ENCODE results near the gene COL23A1. TPM values are rescaled to one million over a fixed set of nuclear protein-coding genes. Genes with fewer than 3 reads are reported as not detected.

Gene COL23A1
- total RNA-seq, 2 donors from 2014 or later: 1.5 to 2.5 TPM

DNA sequence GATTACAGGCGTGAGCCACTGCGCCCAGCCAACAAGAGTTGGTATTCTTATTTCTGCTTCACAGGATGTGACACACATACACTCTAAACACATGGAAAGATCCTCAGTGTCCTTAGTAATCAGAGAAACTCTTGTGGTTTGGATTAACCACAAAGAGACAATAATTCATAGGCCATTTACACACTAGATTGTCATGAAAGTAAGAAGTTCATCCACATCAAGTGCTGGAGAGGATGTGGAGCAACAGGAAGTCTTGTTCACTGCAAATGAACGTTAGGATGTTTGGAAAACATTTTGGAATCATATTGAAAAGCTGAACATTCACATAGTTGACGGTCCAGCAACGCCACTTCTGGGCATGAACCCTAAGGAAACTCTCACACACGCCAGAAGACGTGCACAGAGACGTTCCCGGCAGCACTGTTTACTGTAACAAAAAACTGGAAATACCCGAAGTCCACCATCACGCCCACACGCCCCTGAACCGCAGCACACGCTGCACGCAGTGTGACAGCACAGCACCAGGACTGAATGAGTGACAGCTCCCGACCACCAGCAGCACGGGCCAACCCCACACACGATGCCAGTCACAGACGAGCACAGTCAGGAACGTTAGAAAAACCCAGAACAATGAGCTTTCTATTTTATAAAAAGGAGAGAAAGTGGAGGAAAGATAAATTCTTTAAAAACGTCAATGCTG lies 87.6 kb downstream of the COL23A1 start:
- Histone ChIP-seq H3K9me3 (no peaks in the 10 kb centered on the region), H3K27ac (no peak overlapping the region), H3K36me3 (no peaks in the 10 kb centered on the region), H3K27me3 (replicated peaks; ENCODE audit: insufficient read depth) (no peaks in the 10 kb centered on the region), H3K4me1 (ENCODE audit: control insufficient read depth in 1 of 2, low read depth in 2 of 2) (no peaks in the 10 kb centered on the region), H3K4me3 (no peak overlapping the region)
- DNase-seq (ENCODE audit: low spot score) (no peak), ATAC-seq (ENCODE audit: insufficient number of reproducible peaks, low FRiP score, low read depth) (no peak)
- TF ChIP-seq, protein P1, sequence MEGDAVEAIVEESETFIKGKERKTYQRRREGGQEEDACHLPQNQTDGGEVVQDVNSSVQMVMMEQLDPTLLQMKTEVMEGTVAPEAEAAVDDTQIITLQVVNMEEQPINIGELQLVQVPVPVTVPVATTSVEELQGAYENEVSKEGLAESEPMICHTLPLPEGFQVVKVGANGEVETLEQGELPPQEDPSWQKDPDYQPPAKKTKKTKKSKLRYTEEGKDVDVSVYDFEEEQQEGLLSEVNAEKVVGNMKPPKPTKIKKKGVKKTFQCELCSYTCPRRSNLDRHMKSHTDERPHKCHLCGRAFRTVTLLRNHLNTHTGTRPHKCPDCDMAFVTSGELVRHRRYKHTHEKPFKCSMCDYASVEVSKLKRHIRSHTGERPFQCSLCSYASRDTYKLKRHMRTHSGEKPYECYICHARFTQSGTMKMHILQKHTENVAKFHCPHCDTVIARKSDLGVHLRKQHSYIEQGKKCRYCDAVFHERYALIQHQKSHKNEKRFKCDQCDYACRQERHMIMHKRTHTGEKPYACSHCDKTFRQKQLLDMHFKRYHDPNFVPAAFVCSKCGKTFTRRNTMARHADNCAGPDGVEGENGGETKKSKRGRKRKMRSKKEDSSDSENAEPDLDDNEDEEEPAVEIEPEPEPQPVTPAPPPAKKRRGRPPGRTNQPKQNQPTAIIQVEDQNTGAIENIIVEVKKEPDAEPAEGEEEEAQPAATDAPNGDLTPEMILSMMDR (IDR thresholded peaks at IDR 0.05): no peak

DNA sequence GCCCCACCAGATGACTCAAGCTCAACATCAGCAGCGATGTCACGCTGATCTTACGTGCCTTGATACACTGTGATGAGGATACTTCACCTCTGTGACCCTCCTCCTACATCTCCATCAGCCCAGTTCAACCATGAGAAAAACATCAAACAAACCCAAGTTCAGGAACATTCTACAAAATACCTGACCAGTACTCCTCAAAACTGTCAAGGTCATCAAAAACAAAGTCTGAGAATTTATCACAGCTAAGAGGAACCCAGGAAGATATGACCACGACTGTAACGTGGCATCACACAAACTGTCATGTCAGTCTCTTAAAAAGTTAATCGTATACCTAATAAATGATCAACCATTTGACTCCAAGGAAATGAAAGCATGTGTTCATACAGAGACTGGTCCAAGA lies 90.8 kb downstream of the COL23A1 start:
- Histone ChIP-seq H3K36me3 (no peaks in the 10 kb centered on the region), H3K9me3 (no peaks in the 10 kb centered on the region), H3K27me3 (replicated peaks; ENCODE audit: insufficient read depth) (no peaks in the 10 kb centered on the region), H3K4me3 (no peak overlapping the region), H3K4me1 (ENCODE audit: control insufficient read depth in 1 of 2, low read depth in 2 of 2) (no peaks in the 10 kb centered on the region), H3K27ac (no peak overlapping the region)
- TF ChIP-seq, protein P1 (IDR thresholded peaks at IDR 0.05): no peak
- DNase-seq (ENCODE audit: low spot score): no peak
- ATAC-seq (ENCODE audit: insufficient number of reproducible peaks, low FRiP score, low read depth): no peak

DNA sequence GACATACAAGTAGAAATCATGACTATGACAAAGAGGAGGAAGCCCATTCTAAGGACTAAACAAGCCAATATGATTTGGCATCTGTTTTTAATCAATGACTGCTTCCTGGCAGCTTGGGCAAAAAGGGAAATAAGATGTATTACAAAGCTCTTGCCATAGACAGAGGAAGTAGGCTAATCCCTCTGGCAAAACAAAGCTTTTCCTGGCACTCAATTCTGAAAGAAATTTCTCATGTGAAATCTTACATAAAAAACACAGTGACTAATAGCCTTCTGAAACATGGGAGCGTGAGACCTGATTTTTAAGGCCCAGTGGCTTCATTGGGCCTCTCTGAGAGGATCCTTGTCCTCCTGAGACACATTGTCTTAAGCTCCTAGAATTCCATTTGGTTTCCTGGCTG lies 93.6 kb downstream of the COL23A1 start:
- ATAC-seq (ENCODE audit: insufficient number of reproducible peaks, low FRiP score, low read depth) (no peak), DNase-seq (ENCODE audit: low spot score) (no peak)
- Histone ChIP-seq H3K4me1 (ENCODE audit: control insufficient read depth in 1 of 2, low read depth in 2 of 2) (no peaks in the 10 kb centered on the region), H3K9me3 (no peaks in the 10 kb centered on the region), H3K27me3 (replicated peaks; ENCODE audit: insufficient read depth) (no peaks in the 10 kb centered on the region), H3K4me3 (no peak overlapping the region), H3K27ac (peak overlapping the region in 1 of 2 donors; percentile 2), H3K36me3 (no peaks in the 10 kb centered on the region)
- TF ChIP-seq, protein P1 (IDR thresholded peaks at IDR 0.05): no peak

DNA sequence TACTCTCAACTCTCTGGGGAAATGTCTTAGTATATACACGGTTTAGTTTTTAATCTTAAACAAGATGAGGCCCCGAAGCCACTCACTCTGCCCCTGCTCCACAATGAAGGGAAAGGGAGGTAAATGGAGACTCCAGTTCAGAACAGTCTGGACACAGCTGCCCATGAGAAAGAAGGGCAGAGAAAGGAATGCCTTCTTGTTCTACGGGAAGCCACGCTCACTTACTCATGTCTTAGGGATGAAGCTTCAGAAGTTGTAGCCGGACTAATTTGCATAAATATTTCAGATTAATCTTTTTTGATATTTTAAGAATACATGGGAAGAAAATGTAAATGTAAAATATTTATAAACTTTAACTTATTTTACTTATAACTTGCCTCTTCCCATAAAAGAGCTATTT lies 94.0 kb downstream of the COL23A1 start:
- no peaks in the 10 kb centered on the region for H3K27me3 ChIP-seq (replicated peaks; ENCODE audit: insufficient read depth)
- DNase-seq (ENCODE audit: low spot score) (no peak), ATAC-seq (ENCODE audit: insufficient number of reproducible peaks, low FRiP score, low read depth) (no peak)
- no peaks in the 10 kb centered on the region for H3K9me3 ChIP-seq
- no peaks in the 10 kb centered on the region for H3K36me3 ChIP-seq
- H3K4me1 ChIP-seq (ENCODE audit: control insufficient read depth in 1 of 2, low read depth in 2 of 2): no peaks in the 10 kb centered on the region
- no peak overlapping the region for H3K4me3 ChIP-seq
- H3K27ac ChIP-seq: no peak overlapping the region
- TF ChIP-seq, protein P1 (IDR thresholded peaks at IDR 0.05): no peak

DNA sequence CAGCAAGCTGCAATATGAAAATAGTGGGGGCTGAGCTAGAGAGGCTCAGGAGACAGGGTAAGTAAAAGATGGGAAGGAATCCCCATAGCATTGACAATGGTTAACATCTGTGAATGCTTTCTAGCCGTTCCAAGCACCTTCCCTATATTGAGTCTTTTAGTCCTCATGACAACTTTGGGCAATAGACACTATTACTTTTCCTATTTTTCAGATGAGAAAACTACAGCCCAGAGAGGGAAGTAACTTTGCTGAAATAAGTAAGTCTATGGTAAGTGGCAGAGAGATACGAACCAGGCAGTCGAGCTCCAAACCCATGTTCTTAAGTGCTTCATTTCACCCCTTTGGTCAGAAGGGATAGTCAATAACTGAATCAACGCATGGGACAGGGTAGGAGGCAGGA lies 94.5 kb downstream of the COL23A1 start:
- H3K36me3 ChIP-seq: no peaks in the 10 kb centered on the region
- no peaks in the 10 kb centered on the region for H3K4me1 ChIP-seq (ENCODE audit: control insufficient read depth in 1 of 2, low read depth in 2 of 2)
- H3K9me3 ChIP-seq: no peaks in the 10 kb centered on the region
- no peak overlapping the region for H3K4me3 ChIP-seq
- H3K27ac ChIP-seq: no peak overlapping the region
- H3K27me3 ChIP-seq (replicated peaks; ENCODE audit: insufficient read depth): no peaks in the 10 kb centered on the region
- ATAC-seq (ENCODE audit: insufficient number of reproducible peaks, low FRiP score, low read depth) (no peak), DNase-seq (ENCODE audit: low spot score) (no peak)
- TF ChIP-seq, protein P1 (IDR thresholded peaks at IDR 0.05): no peak

All from thoracic aorta (tissue), 2 donors.